ENCODE data around the gene CYP8B1. TPM values are rescaled to one million over a fixed set of nuclear protein-coding genes. Genes with fewer than 3 reads are reported as not detected.

Gene CYP8B1
- total and polyA plus RNA-seq, 2 of the 8 experiments (the other 6 are each of a cell fraction or from before 2014, with no cell fraction given) = not detected

GRCh38 chr3:42904076-42904475, 28.4 kb upstream of the CYP8B1 start:
- H4K8ac ChIP-seq (ENCODE audit: extremely low read depth, insufficient read depth, low read length) = no peak overlapping the region
- H3K23ac ChIP-seq (ENCODE audit: insufficient read length) = no peak overlapping the region
- H3K4me2 ChIP-seq (ENCODE audit: insufficient read depth in 1 of 2, low read depth in 2 of 2, low read length in 2 of 2) = no peak overlapping the region
- no peak for DNase-seq (ENCODE audit: low read depth in 1 of 2, low spot score in 2 of 2)
- no peak overlapping the region for H2AFZ ChIP-seq (ENCODE audit: low read length)
- no peaks in the 10 kb centered on the region for H3K79me1 ChIP-seq (ENCODE audit: low read depth, low read length)
- no peak overlapping the region for H2BK15ac ChIP-seq (ENCODE audit: low read length)
- no peak for FAIRE-seq
- H3K14ac ChIP-seq (ENCODE audit: insufficient read length) = no peak overlapping the region
- 80% methylated on average over 1 of the region's 1 CpG; no CpG with 5 or more reads in 1 of the 2 experiments for WGBS, 2 experiments (ENCODE audit: extremely low coverage in 1 of 2, insufficient coverage in 1 of 2, insufficient read length in 1 of 2, insufficient replicate concordance in 2 of 2, low coverage in 1 of 2, low lambda C conversion rate in 2 of 2, missing lambda C conversion rate in 1 of 2)
- H3K23me2 ChIP-seq (ENCODE audit: low read depth, low read length) = no peaks in the 10 kb centered on the region
- peaks cover 0 to 2% of the 10 kb centered on the region in 2 experiments; a peak in 1 of 4 replicates for H3K9me3 ChIP-seq (ENCODE audit: insufficient read depth in 2 of 2, low read depth in 1 of 2, low read length in 1 of 2)
- no peak overlapping the region for H2BK20ac ChIP-seq (ENCODE audit: low read length)
- H3K18ac ChIP-seq (ENCODE audit: extremely low read depth, low read length) = no peak overlapping the region
- no peak overlapping the region for H2AK5ac ChIP-seq (ENCODE audit: low read depth, low read length)
- no peak overlapping the region for H3K4ac ChIP-seq (replicated peaks; ENCODE audit: insufficient read length, low read depth, low read length)
- no peak overlapping the region for H4K91ac ChIP-seq (replicated peaks; ENCODE audit: insufficient read length, low read length)
- no peak overlapping the region for H3K56ac ChIP-seq (replicated peaks; ENCODE audit: insufficient read length, low read depth, low read length)
- CTCF ChIA-PET (ENCODE audit: partially characterized antibody) = interaction anchor here (0.7 kb wide), 1 partner anchor 14 kb away, joined by 4 read pairs; no protein-coding TSS in a partner anchor
- H3K36me3 ChIP-seq (ENCODE audit: control insufficient read depth in 2 of 4, insufficient read depth in 4 of 4, low read length in 3 of 4) = no peaks in the 10 kb centered on the region
- no peak overlapping the region for H4K5ac ChIP-seq (ENCODE audit: insufficient read length, low read depth, low read length)
- H3K79me2 ChIP-seq (ENCODE audit: control insufficient read depth in 1 of 2, insufficient read depth in 2 of 2, low read length in 2 of 2) = no peaks in the 10 kb centered on the region
- H2BK120ac ChIP-seq (replicated peaks; ENCODE audit: low read depth, low read length) = no peak overlapping the region
- no peaks in the 10 kb centered on the region for H3K27me3 ChIP-seq (replicated peaks in 1 of 4; ENCODE audit: control insufficient read depth in 3 of 4, extremely low read depth in 1 of 4, insufficient read depth in 3 of 4, low read length in 3 of 4)
- H3K4me3 ChIP-seq (ENCODE audit: extremely low read depth in 1 of 4, insufficient read depth in 2 of 4, low read depth in 3 of 4, low read length in 4 of 4) = no peak overlapping the region
- H3K27ac ChIP-seq (ENCODE audit: low read depth, low read length) = no peak overlapping the region
- no peaks in the 10 kb centered on the region; a peak in 1 of 7 replicates for H3K4me1 ChIP-seq (replicated peaks in 1 of 4; ENCODE audit: control insufficient read depth in 3 of 4, insufficient read depth in 4 of 4, low read length in 3 of 4)
- no peaks in the 10 kb centered on the region for H4K20me1 ChIP-seq (replicated peaks in 1 of 2; ENCODE audit: control insufficient read depth in 1 of 2, insufficient read depth in 2 of 2, low read length in 2 of 2)
- no peak overlapping the region for H2BK5ac ChIP-seq (ENCODE audit: low read depth, low read length)
- POLR2A ChIA-PET (ENCODE audit: partially characterized antibody) = no interaction called here
- H2BK12ac ChIP-seq (ENCODE audit: low read depth, low read length) = no peak overlapping the region
- H3K9ac ChIP-seq (replicated peaks in 1 of 4; ENCODE audit: extremely low read depth in 1 of 4, low read depth in 3 of 4, low read length in 3 of 4) = no peak overlapping the region
- TF ChIP-seq JUND (IDR thresholded peaks at IDR 0.05; ENCODE audit: low read length) = no peak
- TF ChIP-seq CTCF (IDR thresholded peaks at IDR 0.05; ENCODE audit: control extremely low read depth in 1 of 3, insufficient read depth in 1 of 3, low read depth in 1 of 3, low read length in 3 of 3) = no peak

Measured in H1 (cell line).